Measurements from ENCODE around the gene IFNA13. TPM values are rescaled to one million over a fixed set of nuclear protein-coding genes. Genes with fewer than 3 reads are reported as not detected.
"Not testable (repeated sequence)": the region's sequence is repeated elsewhere in the genome, so short reads cannot be mapped to it uniquely, and the experiment has no call there.

Gene IFNA13
- total RNA-seq, 1 experiment from 2014 or later = not detected

DNA sequence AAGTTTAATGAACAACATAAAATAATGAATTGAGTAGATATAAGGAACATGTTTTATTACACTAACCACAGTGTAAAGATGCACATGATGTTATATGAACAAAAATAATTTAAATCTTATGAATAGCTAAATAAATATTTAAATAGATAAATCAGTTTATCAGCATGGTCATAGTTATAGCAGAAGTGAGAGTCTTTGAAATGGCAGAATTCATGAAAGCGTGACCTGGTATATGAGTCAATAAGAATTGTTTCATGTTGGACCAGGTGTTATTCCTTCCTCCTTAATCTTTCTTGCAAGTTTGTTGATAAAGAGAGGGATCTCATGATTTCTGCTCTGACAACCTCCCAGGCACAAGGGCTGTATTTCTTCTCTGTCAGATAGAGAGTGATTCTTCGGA, 688 bp downstream of the IFNA13 start:
- in situ Hi-C loops (cut with HindIII; ENCODE audit: low sequenced_read_pairs); DNase-seq (ENCODE audit: low spot score): not testable (repeated sequence)

DNA sequence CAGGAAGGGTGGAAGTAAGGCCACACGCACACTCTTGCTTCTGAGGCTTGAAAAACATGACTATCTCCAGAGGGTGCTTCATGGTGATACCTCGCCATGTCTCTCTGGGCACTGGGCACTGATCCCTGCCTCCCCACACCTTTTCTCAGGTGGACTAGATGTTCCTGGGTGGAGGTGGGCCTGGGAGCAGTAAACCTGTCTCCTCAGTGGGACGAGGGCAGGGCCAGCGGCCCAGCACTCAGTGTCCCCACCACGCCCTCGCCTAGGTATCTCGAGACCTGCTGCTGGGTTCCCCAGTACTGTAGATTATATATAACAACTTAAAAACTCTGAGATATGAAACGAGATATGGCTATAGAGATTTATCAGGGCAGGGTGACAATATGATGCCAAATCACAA, 5.6 kb downstream of the IFNA13 start:
- in situ Hi-C loops (cut with HindIII; ENCODE audit: low sequenced_read_pairs) = no loop called here
- no peak for DNase-seq (ENCODE audit: low spot score)

DNA sequence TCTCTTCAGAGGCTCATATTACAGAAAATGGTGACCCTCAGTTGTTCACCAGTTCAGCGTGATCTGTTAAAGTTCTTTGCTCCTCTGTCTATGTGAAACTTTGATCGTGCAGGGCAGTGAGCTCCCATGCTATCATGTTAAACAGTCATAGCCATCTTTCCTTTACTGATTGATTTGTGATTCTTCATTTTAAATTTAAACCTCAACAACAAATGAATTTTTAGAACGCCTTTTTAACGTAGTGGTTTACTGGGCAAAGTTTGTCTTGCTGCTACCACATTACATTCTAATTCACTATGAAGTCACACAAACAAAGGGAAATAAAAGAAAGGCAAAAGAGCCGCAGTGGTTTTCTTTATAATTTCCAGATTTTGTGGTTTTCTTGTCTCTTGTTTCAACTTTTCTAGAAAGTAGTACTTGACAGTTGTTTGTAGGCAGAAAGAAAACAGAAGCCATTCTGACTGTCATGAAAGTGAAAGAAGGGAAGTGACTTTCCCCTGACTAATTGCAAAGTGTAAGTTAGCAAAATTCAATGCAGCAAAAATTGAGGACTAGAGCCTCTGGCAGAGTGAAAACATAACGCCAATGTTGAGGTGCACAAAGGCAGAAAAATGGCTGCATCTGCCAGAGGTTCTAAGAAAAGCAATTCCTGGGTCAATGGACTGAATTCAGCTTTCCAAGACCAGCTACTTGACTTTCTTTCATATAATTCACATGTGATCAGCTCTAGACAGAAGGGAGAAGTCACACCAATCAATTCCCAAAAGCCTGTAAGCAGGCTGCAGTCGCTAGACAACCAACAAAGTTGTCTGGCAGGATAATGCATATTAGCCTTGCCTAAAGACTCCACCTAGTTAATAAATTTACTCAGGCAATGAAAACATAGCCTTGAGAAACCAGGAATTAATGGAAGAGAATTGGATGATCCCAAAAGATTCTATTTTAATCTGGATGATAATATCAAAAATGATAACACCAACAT, 10.1 kb downstream of the IFNA13 start:
- no peak for DNase-seq (ENCODE audit: low spot score)
- in situ Hi-C loops (cut with HindIII; ENCODE audit: low sequenced_read_pairs) = no loop called here

DNA sequence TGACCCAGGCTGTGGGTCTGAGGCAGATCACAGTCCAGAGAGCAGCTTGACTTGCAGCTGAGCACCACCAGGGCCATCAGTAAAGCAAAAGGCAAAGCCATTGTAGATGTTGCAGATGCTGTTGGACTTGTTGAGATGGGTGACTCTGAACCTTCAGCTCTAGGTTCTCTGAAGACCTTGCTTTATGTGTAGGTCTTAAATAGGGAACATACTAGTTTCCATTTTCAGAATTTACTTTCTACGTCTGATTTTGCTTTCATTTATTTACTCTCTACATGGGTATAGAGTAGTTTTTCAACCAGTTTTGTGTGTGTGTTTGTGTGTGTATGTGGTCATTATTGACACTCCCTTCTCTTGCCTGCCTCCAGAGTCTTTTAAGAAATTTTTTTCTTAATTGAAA, 17.1 kb downstream of the IFNA13 start, which contains the start of gene IFNA6:
IFNA6 (minus strand) TSS at position 101 of the 400 bp plus-strand sequence; CDS start at position 101, 0 bp downstream.
- no peak for DNase-seq (ENCODE audit: low spot score)
- in situ Hi-C loops (cut with HindIII; ENCODE audit: low sequenced_read_pairs) = no loop called here

DNA sequence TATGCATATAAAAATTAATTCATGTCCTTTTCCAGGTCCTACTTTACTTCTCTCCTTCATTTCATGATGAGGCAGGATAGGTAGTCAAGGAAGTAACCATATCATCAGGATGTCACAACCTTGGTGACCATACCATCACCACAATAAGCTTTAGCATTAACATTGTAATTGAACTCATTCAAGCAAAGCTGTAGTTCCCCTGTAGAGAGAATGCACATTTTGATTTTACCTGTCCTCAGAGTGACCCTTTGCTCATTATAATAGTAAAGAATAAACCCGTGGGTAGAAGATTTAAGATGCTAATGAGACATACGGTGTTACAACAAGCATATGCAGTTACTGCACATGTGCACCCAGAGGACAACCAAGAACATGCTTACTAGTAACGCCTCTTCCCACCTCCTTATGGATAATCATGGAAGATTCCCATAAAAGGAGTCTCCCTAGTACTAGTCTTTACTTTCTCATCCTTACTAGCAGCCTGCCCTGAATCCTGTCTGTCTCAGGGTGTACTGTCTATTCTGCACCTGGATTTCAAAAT, 19.4 kb downstream of the IFNA13 start:
- DNase-seq (ENCODE audit: low spot score) = no peak
- in situ Hi-C loops (cut with HindIII; ENCODE audit: low sequenced_read_pairs) = no loop called here

DNA sequence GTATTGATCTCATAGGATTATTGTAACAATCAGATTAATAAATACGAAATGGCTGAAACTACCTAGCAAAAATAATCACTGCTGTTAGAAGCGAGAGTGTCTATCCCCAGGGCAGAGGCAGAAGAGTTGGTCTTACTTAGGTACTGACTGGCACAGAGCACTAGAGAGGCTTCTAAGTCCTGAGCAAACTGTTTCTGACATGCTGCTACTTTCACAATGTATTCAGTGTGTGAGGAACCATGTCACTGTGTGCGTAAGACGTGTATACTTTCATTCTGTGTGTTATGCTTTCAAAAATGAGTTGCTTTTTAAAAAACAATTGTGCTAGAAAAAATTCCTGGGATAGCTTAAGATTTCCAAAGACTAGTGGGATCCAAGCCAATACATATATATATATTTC, 27.1 kb downstream of the IFNA13 start:
- in situ Hi-C loops (cut with HindIII; ENCODE audit: low sequenced_read_pairs) = no loop called here

DNA sequence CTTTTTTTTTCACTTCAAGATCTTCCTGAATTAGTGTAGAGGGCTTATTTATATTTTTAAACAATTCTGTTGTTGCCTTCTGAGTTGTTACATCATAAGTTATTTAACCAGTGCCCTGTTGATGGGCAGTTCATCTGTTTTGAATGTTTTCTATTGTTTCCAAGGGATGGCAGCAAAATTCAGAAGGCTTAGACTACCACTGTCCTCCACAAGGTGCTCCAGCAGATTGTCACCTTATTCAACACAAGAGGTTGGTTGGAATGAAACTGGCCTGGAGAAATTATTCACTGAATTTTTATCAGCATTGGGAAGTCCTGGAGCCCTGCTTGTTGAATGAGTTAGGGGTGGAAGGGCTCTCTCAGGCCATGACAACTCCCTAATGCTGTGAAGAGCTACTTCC, 31.4 kb downstream of the IFNA13 start:
- peak; percentile 49 for DNase-seq (ENCODE audit: low spot score)
- in situ Hi-C loops (cut with HindIII; ENCODE audit: low sequenced_read_pairs) = no loop called here

More for the DNA sequence above, 27.1 kb downstream of the IFNA13 start:
- no peak for DNase-seq (ENCODE audit: low spot score)

DNA sequence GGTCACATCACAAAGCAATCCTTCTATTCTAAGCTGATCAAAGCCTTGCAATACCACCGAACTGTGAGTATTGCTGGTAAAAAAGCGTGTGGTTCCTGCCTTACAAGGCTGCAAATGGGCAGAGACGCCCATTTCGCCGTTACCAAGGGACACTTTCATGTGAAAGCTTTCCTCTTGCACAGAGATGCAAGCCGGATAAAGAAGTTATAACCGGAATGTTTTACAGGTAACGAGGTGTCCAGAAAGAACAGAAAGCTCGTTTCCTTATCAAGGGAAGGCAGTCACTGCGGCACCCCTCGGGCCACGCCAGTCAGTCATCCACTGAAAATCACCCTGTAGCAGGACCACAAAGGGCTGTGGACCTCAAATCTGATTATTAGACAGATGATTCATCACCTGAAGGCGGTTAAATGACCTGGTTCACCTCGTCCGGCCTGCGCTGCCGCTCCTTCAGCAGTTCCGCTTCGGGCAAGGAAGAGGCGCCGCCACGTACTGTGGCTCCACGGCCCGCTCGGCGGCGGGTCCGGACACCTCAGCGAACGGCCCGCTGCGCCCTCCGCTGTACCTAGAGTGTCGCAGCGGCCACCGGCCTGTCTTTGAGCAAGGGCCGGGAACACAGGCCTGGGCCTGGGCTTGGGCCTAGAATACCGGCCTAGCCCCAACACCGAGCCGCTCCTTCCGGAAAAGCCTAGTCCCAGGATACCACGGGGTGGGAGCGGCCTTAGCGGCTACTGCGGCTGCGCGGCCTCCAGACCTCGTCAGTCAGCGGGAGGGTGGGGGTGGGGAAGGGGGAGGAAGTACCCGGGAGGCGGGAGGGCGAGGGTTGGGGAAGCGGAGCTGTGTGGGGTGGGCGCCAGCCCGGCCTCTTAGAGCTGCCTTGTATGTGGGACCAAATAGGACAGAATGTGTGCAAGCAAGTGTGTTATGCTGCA, 32.9 kb downstream of the IFNA13 start, which contains the start of gene KLHL9:
KLHL9 (minus strand) TSS at position 704 of the 932 bp plus-strand sequence; CDS start at position 159, 545 bp downstream.
- in situ Hi-C loops (cut with HindIII; ENCODE audit: low sequenced_read_pairs) = no loop called here
- DNase-seq (ENCODE audit: low spot score) = peak; percentile 93

DNA sequence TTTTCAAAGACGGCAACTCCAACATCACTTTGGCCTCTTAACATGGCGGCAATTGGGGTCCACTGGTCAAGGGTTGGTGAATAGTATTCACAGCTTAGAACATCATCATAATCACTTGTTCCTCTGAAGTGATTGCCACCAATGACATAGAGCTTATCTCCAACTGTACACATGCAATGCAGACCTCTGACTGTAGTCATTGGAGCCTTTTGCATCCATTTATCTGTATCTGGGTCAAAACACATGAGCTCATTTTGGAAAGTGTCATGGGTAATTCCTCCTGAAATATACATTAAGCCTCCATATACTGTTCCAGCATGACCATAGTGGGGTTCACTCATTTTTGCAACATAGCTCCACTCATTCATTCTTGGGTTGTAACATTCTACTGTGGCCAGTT, 34.6 kb downstream of the IFNA13 start:
- no peak for DNase-seq (ENCODE audit: low spot score)
- in situ Hi-C loops (cut with HindIII; ENCODE audit: low sequenced_read_pairs) = no loop called here

DNA sequence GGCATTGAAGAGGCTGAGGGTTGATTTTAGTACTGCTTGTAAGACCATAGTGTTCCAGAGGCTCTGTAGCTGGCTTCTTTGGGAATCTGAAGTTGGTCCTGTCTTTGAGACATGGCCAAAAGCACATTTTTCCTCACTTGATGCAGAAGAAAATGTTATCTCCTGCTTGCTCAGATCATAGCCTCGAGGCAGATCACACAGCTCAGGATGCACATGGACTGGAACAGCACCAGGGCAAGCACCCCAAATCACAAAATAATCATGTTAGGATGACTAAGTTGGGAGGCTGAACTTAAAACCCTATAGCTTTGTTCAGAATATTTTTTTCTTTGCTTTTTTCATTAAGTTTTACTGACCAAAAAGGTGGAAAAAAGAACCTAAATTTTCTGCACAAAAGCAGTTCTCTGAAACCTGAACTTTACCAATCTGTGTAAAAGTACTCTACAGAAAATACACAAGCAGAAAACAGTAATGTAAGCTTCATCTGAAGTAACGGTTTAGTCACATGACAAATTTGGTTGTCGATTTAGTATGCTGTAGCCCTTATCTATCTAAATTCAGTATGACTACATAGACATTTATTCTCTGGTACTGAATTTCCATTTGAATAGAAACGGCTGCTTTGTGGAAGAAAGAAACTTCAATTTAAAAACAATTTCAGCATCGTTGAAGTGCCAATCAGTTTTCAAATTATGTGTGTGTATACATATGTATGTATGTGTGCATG, 36.0 kb downstream of the IFNA13 start:
- in situ Hi-C loops (cut with HindIII; ENCODE audit: low sequenced_read_pairs) = no loop called here
- no peak for DNase-seq (ENCODE audit: low spot score)

DNA sequence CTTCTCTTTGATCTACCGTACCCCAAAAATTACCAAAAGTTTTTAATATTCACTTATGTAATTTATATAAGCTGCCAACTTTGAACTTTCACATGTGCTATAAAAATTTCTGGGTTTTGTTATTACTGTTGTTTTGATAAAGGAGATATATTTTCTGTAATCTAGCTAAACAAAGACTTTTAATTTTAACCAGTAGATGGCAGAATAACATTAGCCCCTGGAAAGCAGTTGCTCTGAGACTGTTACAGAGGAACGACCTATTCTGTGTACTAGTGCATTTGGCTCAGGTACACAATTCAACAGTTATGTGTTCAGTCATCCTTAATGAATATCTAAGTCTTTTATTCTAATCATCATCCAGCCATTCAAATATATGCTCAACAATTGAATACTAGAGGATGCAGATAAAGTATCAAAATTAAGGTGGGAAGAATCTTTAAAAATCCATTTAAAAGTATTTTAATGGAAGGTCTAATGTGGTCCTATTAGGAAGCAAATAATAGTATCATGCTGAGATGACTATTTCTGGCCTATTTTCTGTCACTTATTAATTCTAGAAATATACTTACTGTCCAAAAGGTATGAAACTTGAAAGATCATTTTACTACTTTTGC, 41.2 kb downstream of the IFNA13 start:
- in situ Hi-C loops (cut with HindIII; ENCODE audit: low sequenced_read_pairs) = no loop called here

DNA sequence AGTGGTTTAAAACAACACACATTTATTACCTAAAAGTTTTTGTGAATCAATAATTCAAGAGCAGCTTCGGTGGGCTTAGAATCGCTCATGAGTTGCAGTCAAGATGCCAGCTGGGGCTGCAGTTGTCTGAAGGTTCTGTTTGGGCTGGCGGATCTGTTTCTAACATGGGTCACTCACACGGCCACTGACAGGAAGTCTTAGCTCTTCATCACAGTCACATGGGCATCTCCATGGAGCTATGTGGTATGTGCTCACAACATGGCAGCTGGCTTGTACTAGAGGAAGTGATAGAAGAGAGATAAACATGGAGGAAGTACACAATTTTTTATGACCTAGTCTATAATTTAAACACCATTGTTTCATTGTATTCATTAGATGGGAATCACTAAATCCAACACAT, 43.8 kb downstream of the IFNA13 start:
- DNase-seq (ENCODE audit: low spot score) = no peak
- in situ Hi-C loops (cut with HindIII; ENCODE audit: low sequenced_read_pairs) = no loop called here

More for the DNA sequence above, 41.2 kb downstream of the IFNA13 start:
- DNase-seq (ENCODE audit: low spot score) = peak; percentile 82

DNA sequence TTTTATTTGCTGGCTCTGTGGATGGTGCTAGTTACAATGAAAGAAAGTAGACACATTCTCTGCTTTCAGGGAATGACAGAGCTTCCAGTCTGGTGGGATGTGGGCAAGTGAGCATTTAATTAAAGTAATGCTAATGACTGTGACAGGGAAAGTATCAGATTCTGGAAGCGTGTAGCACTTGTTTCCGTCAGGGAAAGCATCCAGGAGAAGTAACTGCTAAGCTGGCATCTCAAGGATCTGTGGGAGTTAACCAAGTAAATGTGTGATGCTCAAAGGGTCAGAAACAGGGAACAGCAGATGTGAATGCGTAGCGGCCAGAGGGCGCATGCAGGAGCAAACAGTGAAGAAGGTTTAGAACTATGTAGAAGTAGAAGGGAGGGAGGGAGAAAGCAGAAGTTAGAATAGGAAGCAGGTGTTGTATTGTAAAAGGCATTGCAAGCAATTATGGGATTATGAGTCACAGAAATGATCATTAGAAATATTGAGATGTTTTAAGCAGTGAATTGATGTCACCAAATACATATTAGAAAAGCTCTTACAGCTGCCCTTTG, 44.9 kb downstream of the IFNA13 start:
- in situ Hi-C loops (cut with HindIII; ENCODE audit: low sequenced_read_pairs) = no loop called here
- DNase-seq (ENCODE audit: low spot score) = no peak

DNA sequence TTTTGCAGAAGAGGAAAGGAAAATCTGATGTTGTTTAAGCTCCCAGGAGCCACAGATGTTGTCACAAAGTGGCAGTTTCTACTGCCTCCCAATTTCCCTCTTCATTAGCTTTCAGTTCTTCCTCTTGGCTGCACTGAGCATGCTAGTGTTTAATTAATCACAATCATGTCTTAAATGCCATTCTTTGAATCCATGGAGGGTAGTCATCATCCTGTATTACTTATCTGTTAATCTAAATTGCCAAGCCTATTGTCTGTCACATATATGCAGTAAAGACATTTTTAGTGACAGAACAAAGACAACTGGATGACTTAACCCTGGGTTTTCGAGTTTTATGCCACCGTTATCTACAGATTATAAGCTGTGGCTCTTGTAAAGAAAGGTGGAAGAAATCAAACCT, 47.4 kb downstream of the IFNA13 start:
- DNase-seq (ENCODE audit: low spot score) = no peak
- in situ Hi-C loops (cut with HindIII; ENCODE audit: low sequenced_read_pairs) = no loop called here

DNA sequence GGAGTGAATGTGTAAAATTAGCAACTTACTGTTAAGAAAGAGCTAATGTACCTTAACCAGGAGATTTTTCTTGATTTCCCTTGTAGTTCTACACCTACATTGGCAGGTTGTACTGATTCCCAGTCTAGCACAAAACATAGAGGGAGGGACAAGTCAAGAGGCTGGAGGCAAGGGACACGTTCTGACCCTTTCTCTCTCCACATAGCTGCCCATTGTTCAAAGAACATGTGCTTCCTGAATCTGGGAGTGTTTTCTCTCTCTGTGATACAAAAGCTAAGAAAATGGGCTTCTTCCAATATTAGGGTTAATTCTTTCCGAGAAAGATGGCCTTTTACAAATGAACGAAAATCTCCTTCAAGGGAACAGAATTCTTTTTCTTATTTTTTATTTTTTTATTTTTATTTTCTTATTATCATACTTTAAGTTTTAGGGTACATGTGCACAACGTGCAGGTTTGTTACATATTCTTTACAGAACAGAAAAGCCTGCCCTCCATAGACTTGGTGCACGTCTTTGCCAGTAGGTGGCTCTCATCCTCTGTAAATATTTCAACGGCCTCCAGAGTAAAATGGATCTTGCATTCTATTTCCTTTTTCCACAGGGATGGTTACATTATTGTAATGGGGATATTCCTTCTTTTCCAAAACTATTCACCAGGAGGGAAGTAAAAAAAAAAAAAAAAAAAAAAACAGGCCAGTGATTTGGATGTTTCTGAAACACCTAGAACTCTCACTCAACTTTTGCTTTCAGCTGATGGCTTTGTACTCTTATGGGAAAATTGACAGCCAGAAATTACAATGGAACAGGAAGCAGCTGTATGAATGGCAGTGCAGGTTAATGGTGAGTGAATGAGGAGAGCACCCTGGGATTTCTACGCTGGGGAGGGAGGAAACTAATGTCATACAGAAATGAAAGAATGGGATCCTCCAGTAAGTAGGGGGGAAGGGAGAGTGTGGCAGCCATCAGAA, 49.6 kb downstream of the IFNA13 start:
- in situ Hi-C loops (cut with HindIII; ENCODE audit: low sequenced_read_pairs) = no loop called here

More for the DNA sequence above, 49.6 kb downstream of the IFNA13 start:
- DNase-seq (ENCODE audit: low spot score) = peak; percentile 71

Measured in G401 (cell line).